GM18517 (cell line): Measurements from ENCODE around the gene VCAM1.
"Not testable (repeated sequence)": the region's sequence is repeated elsewhere in the genome, so short reads cannot be mapped to it uniquely, and the experiment has no call there.

Source experiments
- ATAC-seq: cut with Tn5 transposase; IDR thresholded peaks from one replicate; pipeline ENCODE4 v1.9.1; 2021; ENCODE audit warnings: mild to moderate bottlenecking, moderate library complexity; ENCODE audit not compliant: unreplicated experiment

VCAM1 gene

GRCh38 chr1:100719490-100719889 lies at the start of gene VCAM1:
Gene VCAM1 (plus strand): TSS chr1:100719742. CDS start chr1:100719861, 119 bp downstream.
- peak; percentile 70 for ATAC-seq

- ATAC-seq = no peak
These were observed 49.5 kb upstream of the VCAM1 start for GRCh38 chr1:100670083-100670482.

- no peak for ATAC-seq
These were observed 47.9 kb upstream of the VCAM1 start for GRCh38 chr1:100671601-100672000.

- ATAC-seq = no peak
These were observed 35.8 kb upstream of the VCAM1 start for GRCh38 chr1:100683448-100684349.

GRCh38 chr1:100699744-100700143 lies 19.8 kb upstream of the VCAM1 start:
- ATAC-seq = no peak

- ATAC-seq = no peak
These were observed 19.0 kb upstream of the VCAM1 start for GRCh38 chr1:100700586-100700985.

GRCh38 chr1:100703052-100703451 lies 16.5 kb upstream of the VCAM1 start:
- ATAC-seq = no peak

GRCh38 chr1:100703716-100704115 lies 15.8 kb upstream of the VCAM1 start:
- ATAC-seq = no peak

- ATAC-seq = no peak
These were observed 15.1 kb upstream of the VCAM1 start for GRCh38 chr1:100704473-100704872.

- ATAC-seq = no peak
These were observed 13.2 kb upstream of the VCAM1 start for GRCh38 chr1:100706296-100706695.

- no peak for ATAC-seq
These were observed 12.7 kb upstream of the VCAM1 start for GRCh38 chr1:100706856-100707255.

- no peak for ATAC-seq
These were observed 11.0 kb upstream of the VCAM1 start for GRCh38 chr1:100708476-100709062.

GRCh38 chr1:100710906-100711682 lies 8.4 kb upstream of the VCAM1 start:
- ATAC-seq = no peak

GRCh38 chr1:100713027-100713426 lies 6.5 kb upstream of the VCAM1 start:
- ATAC-seq = not testable (repeated sequence)

GRCh38 chr1:100713626-100714025 lies 5.9 kb upstream of the VCAM1 start:
- no peak for ATAC-seq

GRCh38 chr1:100714599-100714998 lies 4.9 kb upstream of the VCAM1 start:
- no peak for ATAC-seq

GRCh38 chr1:100717218-100717617 lies 2.3 kb upstream of the VCAM1 start:
- no peak for ATAC-seq

GRCh38 chr1:100718581-100718980 lies 961 bp upstream of the VCAM1 start:
- ATAC-seq = no peak

GRCh38 chr1:100720101-100720500 lies 559 bp downstream of the VCAM1 start:
- ATAC-seq = no peak

- no peak for ATAC-seq
These were observed 1.2 kb downstream of the VCAM1 start for GRCh38 chr1:100720751-100721150.

- no peak for ATAC-seq
These were observed 2.1 kb downstream of the VCAM1 start for GRCh38 chr1:100721526-100722207.
